ENCODE results near the gene COX6A2. TPM values are rescaled to one million over a fixed set of nuclear protein-coding genes. Genes with fewer than 3 reads are reported as not detected.
"Not testable (repeated sequence)": the region's sequence is repeated elsewhere in the genome, so short reads cannot be mapped to it uniquely, and the experiment has no call there.

Gene COX6A2
- total RNA-seq, 4 donors from 2014 or later, result not detected

- Histone ChIP-seq H3K4me1 (no peaks in the 10 kb centered on the region), H3K27ac (no peak overlapping the region), H3K36me3 (no peaks in the 10 kb centered on the region), H3K9me3 (peaks cover 0 to 4% (median 0%) of the 10 kb centered on the region in 4 donors), H3K4me3 (no peak overlapping the region), H3K27me3 (no peaks in the 10 kb centered on the region)
- TF ChIP-seq POLR2A (IDR thresholded peaks at IDR 0.05) (no peak), EP300 (IDR thresholded peaks at IDR 0.05) (no peak), CTCF (IDR thresholded peaks at IDR 0.05) (no peak)
- DNase-seq (ENCODE audit: low spot score in 2 of 2), result no peak
- WGBS, 2 donors, result 80% methylated on average over 3 of the region's 3 CpGs
Observed at GRCh38 chr16:31420037-31420436, 8.1 kb downstream of the COX6A2 start.

GRCh38 chr16:31417916-31418315 is 10.2 kb downstream of the COX6A2 start:
- Histone ChIP-seq H3K36me3 (no peaks in the 10 kb centered on the region), H3K4me1 (no peaks in the 10 kb centered on the region), H3K9me3 (peaks cover 0 to 4% (median 0%) of the 10 kb centered on the region in 4 donors), H3K27ac (no peak overlapping the region), H3K27me3 (no peaks in the 10 kb centered on the region), H3K4me3 (no peak overlapping the region)
- DNase-seq (ENCODE audit: low spot score in 2 of 2), result no peak
- WGBS, 2 donors, result 89% methylated on average over 5 of the region's 5 CpGs
- no peak for TF ChIP-seq CTCF (IDR thresholded peaks at IDR 0.05)
- TF ChIP-seq EP300 (IDR thresholded peaks at IDR 0.05), result no peak
- TF ChIP-seq POLR2A (IDR thresholded peaks at IDR 0.05), result no peak

GRCh38 chr16:31417036-31417435 is 11.1 kb downstream of the COX6A2 start:
- H3K4me3 ChIP-seq; DNase-seq (ENCODE audit: low spot score in 2 of 2): not testable (repeated sequence)

GRCh38 chr16:31416371-31416770 is 11.8 kb downstream of the COX6A2 start:
- no peaks in the 10 kb centered on the region for H3K4me1 ChIP-seq
- no peak for DNase-seq (ENCODE audit: low spot score in 2 of 2)
- H3K4me3 ChIP-seq, result no peak overlapping the region
- TF ChIP-seq POLR2A (IDR thresholded peaks at IDR 0.05) (no peak), CTCF (IDR thresholded peaks at IDR 0.05) (no peak), EP300 (IDR thresholded peaks at IDR 0.05) (no peak)
- H3K9me3 ChIP-seq, result peaks cover 0 to 4% (median 0%) of the 10 kb centered on the region in 4 donors
- H3K27me3 ChIP-seq, result no peaks in the 10 kb centered on the region
- no peaks in the 10 kb centered on the region for H3K36me3 ChIP-seq
- WGBS, 2 donors, result 79 to 81% methylated on average over 11 of the region's 11 CpGs
- no peak overlapping the region for H3K27ac ChIP-seq

More at GRCh38 chr16:31417036-31417435, 11.1 kb downstream of the COX6A2 start:
- WGBS, 2 donors, result 88 to 93% methylated on average over 2 of the region's 2 CpGs
- H3K4me1 ChIP-seq, H3K27me3 ChIP-seq, H3K36me3 ChIP-seq, H3K27ac ChIP-seq, H3K9me3 ChIP-seq: not testable (repeated sequence)

- Histone ChIP-seq H3K27me3 (no peaks in the 10 kb centered on the region), H3K27ac (no peak overlapping the region), H3K36me3 (no peaks in the 10 kb centered on the region), H3K4me1 (no peaks in the 10 kb centered on the region), H3K4me3 (no peak overlapping the region), H3K9me3 (peaks cover 0 to 4% (median 0%) of the 10 kb centered on the region in 4 donors)
- no peak for TF ChIP-seq CTCF (IDR thresholded peaks at IDR 0.05)
- TF ChIP-seq POLR2A (IDR thresholded peaks at IDR 0.05), result no peak
- no peak for TF ChIP-seq EP300 (IDR thresholded peaks at IDR 0.05)
- no peak for DNase-seq (ENCODE audit: low spot score in 2 of 2)
- 69 to 89% methylated on average over 4 of the region's 4 CpGs for WGBS, 2 donors
Observed at GRCh38 chr16:31414706-31415105, 13.5 kb downstream of the COX6A2 start.

GRCh38 chr16:31413943-31414342 is 14.2 kb downstream of the COX6A2 start:
- H3K4me3 ChIP-seq, result no peak overlapping the region

More at GRCh38 chr16:31413943-31414342, 14.2 kb downstream of the COX6A2 start:
- Histone ChIP-seq H3K9me3 (peaks cover 0 to 4% (median 0%) of the 10 kb centered on the region in 4 donors), H3K27ac (no peak overlapping the region), H3K4me1 (no peaks in the 10 kb centered on the region), H3K27me3 (no peaks in the 10 kb centered on the region), H3K36me3 (no peaks in the 10 kb centered on the region)
- no peak for TF ChIP-seq CTCF (IDR thresholded peaks at IDR 0.05)
- no peak for TF ChIP-seq EP300 (IDR thresholded peaks at IDR 0.05)
- no peak for TF ChIP-seq POLR2A (IDR thresholded peaks at IDR 0.05)
- 78 to 86% methylated on average over 4 of the region's 4 CpGs for WGBS, 2 donors
- DNase-seq (ENCODE audit: low spot score in 2 of 2), result no peak

Measured in tibial nerve (tissue), 4 donors.